Measurements from ENCODE around the gene POPDC3. TPM values are rescaled to one million over a fixed set of nuclear protein-coding genes. Genes with fewer than 3 reads are reported as not detected.
"Not testable (repeated sequence)": the region's sequence is repeated elsewhere in the genome, so short reads cannot be mapped to it uniquely, and the experiment has no call there.

The POPDC3 gene
- total RNA-seq, 4 donors from 2014 or later: 1.5 TPM; not detected in 3

DNA sequence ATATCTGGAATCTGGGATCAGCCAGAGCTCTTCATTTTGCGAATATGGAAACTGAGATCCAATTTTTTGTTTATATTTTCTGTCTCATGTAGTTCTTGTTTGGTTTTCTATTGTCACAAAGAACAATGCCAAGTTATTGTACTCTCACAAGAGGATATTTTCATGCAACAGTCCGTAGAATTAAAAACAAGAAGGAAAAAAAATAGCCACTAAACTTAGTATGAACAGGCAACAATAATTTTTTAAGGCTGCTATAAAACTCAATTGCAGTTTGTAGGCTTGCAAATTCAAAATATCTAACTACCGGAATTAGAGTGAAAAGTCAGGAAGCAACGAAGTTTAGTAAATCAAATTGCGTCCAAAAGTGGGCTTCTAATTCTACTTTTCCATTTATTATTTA is 1.2 kb downstream of the POPDC3 start:
- no peaks in the 10 kb centered on the region for H3K9me3 ChIP-seq
- 63% methylated on average over 5 of the region's 5 CpGs for WGBS, 2 donors (ENCODE audit: low coverage in 1 of 2)
- H3K27ac ChIP-seq: no peak overlapping the region
- TF ChIP-seq EP300 (IDR thresholded peaks at IDR 0.05): no peak
- no peak for TF ChIP-seq POLR2A (IDR thresholded peaks at IDR 0.05)
- no peak for TF ChIP-seq POLR2AphosphoS5 (IDR thresholded peaks at IDR 0.05)
- H3K4me1 ChIP-seq: peaks cover 0 to 17% (median 0%) of the 10 kb centered on the region in 3 donors
- no peaks in the 10 kb centered on the region for H3K36me3 ChIP-seq
- H3K27me3 ChIP-seq: peaks cover 70% of the 10 kb centered on the region
- no peak overlapping the region for H3K4me3 ChIP-seq
- ATAC-seq: no peak

GRCh38 chr6:105178110-105178509 is 1.7 kb downstream of the POPDC3 start:
- no peak for ATAC-seq
- peaks cover 66% of the 10 kb centered on the region for H3K27me3 ChIP-seq
- H3K4me1 ChIP-seq: peaks cover 0 to 17% (median 0%) of the 10 kb centered on the region in 3 donors
- no peak overlapping the region for H3K27ac ChIP-seq
- H3K4me3 ChIP-seq: no peak overlapping the region
- no peaks in the 10 kb centered on the region for H3K36me3 ChIP-seq
- no peaks in the 10 kb centered on the region for H3K9me3 ChIP-seq
- TF ChIP-seq POLR2A (IDR thresholded peaks at IDR 0.05) (no peak), EP300 (IDR thresholded peaks at IDR 0.05) (no peak), CTCF (IDR thresholded peaks at IDR 0.05) (no peak), POLR2AphosphoS5 (IDR thresholded peaks at IDR 0.05) (no peak)
- WGBS, 2 donors (ENCODE audit: low coverage in 1 of 2): 53 to 75% methylated on average over 1 of the region's 1 CpG

GRCh38 chr6:105177556-105177955 is 2.3 kb downstream of the POPDC3 start:
- TF ChIP-seq POLR2AphosphoS5 (IDR thresholded peaks at IDR 0.05) (no peak), CTCF (IDR thresholded peaks at IDR 0.05) (no peak)
- no peaks in the 10 kb centered on the region for H3K36me3 ChIP-seq
- no peak overlapping the region for H3K27ac ChIP-seq
- H3K27me3 ChIP-seq: peaks cover 60% of the 10 kb centered on the region
- peaks cover 0 to 17% (median 0%) of the 10 kb centered on the region in 3 donors for H3K4me1 ChIP-seq
- H3K9me3 ChIP-seq: no peaks in the 10 kb centered on the region
- ATAC-seq: no peak
- no peak overlapping the region for H3K4me3 ChIP-seq
- WGBS, 2 donors (ENCODE audit: low coverage in 1 of 2): 100% methylated on average over 1 to 2 of the region's 2 CpGs

- no peak for ATAC-seq
Measured at GRCh38 chr6:105174512-105174911, 5.3 kb downstream of the POPDC3 start.

GRCh38 chr6:105172515-105172914 is 7.3 kb downstream of the POPDC3 start:
- not testable (repeated sequence) for H3K9me3 ChIP-seq, H3K27ac ChIP-seq, H3K4me1 ChIP-seq, ATAC-seq, H3K36me3 ChIP-seq, H3K4me3 ChIP-seq
- H3K27me3 ChIP-seq: peaks cover 14% of the 10 kb centered on the region
- WGBS, 2 donors (ENCODE audit: low coverage in 1 of 2): 93% methylated on average over 2 of the region's 4 CpGs; no CpG with 5 or more reads in 1 of the 2 donors

More at GRCh38 chr6:105174512-105174911, 5.3 kb downstream of the POPDC3 start:
- TF ChIP-seq POLR2A (IDR thresholded peaks at IDR 0.05) (no peak), CTCF (IDR thresholded peaks at IDR 0.05) (no peak), POLR2AphosphoS5 (IDR thresholded peaks at IDR 0.05) (no peak), EP300 (IDR thresholded peaks at IDR 0.05) (no peak)
- Histone ChIP-seq H3K27ac (no peak overlapping the region), H3K4me3 (no peak overlapping the region), H3K9me3 (no peaks in the 10 kb centered on the region), H3K4me1 (peaks cover 0 to 5% (median 0%) of the 10 kb centered on the region in 3 donors), H3K27me3 (peaks cover 30% of the 10 kb centered on the region), H3K36me3 (no peaks in the 10 kb centered on the region)
- 77 to 86% methylated on average over 4 to 6 of the region's 6 CpGs for WGBS, 2 donors (ENCODE audit: low coverage in 1 of 2)

DNA sequence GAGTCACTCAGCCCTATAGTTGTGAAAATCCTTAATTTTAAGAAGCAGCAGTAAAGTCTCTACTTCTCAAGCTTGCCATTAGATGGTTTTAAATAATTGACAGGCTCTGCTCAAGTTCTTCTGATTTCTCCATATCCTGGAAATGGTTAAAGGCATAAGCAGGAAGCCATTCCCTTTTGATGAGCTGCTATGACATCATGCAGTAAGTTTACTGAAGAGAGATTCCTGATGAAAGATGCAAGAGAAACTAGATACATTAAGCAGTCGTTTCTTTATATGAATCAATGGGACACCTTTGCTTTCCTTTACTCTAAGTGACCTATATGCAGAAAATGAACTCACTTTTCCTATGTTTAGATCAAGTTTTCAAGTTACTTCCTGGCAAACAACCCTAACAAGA is 9.8 kb downstream of the POPDC3 start:
- Histone ChIP-seq H3K27ac (no peak overlapping the region), H3K4me3 (no peak overlapping the region), H3K4me1 (no peaks in the 10 kb centered on the region), H3K27me3 (peaks cover 8% of the 10 kb centered on the region), H3K36me3 (no peaks in the 10 kb centered on the region), H3K9me3 (no peaks in the 10 kb centered on the region)
- 0 to 17% methylated on average over 1 of the region's 1 CpG for WGBS, 2 donors (ENCODE audit: low coverage in 1 of 2)
- ATAC-seq: no peak
- no peak for TF ChIP-seq CTCF (IDR thresholded peaks at IDR 0.05)
- no peak for TF ChIP-seq POLR2AphosphoS5 (IDR thresholded peaks at IDR 0.05)
- no peak for TF ChIP-seq POLR2A (IDR thresholded peaks at IDR 0.05)
- TF ChIP-seq EP300 (IDR thresholded peaks at IDR 0.05): no peak
